Left hindlimb (tissue), 1 donor: ENCODE data around the gene FAM240A.
"Not testable (repeated sequence)": the region's sequence is repeated elsewhere in the genome, so short reads cannot be mapped to it uniquely, and the experiment has no call there.

Source experiments
- DNase-seq: peaks from one replicate; pipeline ENCODE4 v3.0.0-alpha.2; 2018

Gene FAM240A

GRCh38 chr3:46587268-46587667 lies 25.1 kb upstream of the FAM240A start:
- DNase-seq, result not testable (repeated sequence)

DNA sequence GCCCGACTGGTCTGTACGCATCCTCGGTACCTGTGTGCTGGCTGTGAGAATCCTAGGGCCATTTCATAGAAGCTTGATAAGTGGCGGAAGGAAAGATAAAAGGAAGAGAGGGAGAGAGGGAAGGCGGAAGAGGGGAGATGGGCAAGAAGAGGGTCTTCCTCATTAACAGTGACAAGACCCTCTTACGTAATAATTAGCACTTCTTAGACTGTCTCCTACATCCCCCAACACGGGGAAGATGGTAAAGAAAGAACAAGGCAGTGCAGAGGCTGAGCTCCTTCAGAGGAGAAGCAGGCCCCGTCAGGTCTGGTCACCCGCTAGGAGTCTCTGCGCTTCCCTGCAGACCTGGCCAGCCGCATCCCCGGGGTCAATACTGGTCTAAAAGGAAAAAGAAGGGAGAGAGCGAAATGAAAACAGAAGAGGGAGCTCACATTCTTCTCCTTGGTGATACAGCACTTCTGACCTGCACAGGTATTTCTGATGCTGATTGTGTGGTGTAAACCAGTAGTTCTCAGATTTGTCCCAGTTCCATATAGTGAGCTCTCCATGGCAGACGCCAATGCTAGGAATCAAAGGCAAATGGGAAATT lies 19.0 kb upstream of the FAM240A start:
- DNase-seq, result no peak

DNA sequence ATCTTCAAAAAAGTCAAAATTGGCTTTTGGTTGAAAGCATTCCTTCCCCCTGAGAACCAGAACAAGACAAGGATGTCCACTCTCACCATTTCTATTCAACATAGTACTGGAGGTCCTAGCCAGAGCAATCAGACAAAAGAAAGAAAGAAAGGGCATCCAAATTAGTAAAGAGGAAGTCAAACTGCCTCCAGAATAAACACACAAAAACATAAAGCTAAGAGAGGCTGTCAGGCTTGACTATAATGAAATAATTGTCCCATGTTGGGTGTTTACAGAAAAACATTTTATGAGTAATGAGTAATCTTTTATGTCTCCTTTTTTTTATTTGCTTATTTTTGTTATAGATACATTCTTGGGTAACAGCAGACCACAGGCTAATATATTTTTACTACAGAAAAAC lies 18.3 kb upstream of the FAM240A start:
- no peak for DNase-seq

GRCh38 chr3:46594723-46595122 lies 17.6 kb upstream of the FAM240A start:
- DNase-seq, result no peak

DNA sequence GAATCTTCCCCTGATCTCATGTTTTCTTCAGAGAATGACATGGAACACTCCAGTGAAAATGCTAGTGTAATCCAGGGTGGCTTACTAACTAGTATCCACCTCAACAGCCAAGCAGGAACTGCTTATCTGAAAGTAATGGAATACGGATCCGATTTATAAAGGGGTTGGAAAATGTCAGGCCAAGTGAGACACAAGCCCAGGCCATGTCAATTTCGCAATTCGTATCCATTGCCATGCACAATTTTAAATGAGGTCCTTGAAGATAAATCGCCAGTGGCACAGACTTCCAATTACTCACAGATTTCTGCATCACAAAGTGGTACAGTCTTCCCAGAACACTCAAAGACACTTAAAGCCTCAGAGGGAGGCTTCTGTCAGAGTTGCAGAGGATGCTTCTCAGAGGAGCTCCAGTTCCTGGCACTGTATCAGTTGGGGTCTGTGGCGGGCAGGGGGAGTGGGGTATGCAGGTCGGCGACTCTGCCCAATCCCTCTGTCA lies 16.5 kb upstream of the FAM240A start:
- DNase-seq, result no peak

DNA sequence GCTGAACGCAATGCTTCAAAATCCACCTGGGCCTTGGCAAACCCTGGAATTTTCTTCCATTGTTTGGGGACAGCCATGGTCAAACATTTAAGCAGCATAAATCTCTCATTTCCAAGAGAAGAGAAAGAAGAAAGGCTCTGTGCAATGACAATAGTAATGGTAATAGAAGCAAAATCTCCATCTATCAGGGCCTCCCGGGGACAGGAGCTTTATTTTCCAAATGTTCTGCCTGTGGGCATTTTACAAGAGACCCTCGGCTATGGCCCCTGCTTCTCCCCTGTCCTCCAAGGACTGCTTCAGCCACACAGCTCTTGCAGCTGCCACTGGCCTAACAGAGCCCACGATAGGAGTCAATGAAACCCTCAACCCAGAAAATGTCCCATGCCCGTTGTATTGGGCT lies 12.7 kb upstream of the FAM240A start:
- no peak for DNase-seq

DNA sequence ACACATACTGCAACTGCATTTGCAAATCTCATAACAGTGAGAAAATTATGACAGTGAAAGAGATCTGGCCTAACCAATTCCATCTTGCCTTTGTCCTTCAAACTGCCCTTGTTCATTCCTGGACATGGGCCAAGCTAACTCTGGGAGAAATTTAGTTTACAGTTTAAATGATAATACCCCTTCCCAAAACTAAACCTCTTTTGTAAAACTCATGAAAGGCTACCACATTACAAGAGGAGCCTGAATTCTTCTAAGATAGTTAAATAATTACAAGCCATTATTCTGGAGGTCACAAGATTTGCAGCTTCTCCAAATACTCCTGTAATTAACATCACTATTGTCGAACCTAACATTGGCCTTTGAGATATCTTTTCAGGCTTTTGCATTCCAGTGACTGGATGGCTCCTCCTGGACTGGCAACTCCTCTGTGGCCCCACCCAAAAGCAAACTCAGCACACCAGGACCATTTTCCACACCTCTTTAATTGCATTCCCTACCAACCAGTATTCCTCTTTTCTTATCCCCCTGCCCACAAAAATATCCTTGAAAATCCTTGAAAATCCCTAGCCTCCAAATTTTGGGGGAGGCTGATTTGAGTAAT lies 8.8 kb upstream of the FAM240A start:
- DNase-seq, result no peak

GRCh38 chr3:46604127-46604526 lies 8.2 kb upstream of the FAM240A start:
- DNase-seq, result no peak

- DNase-seq, result no peak
These were observed 4.7 kb upstream of the FAM240A start for GRCh38 chr3:46607603-46608028.

GRCh38 chr3:46609212-46609721 lies 3.1 kb upstream of the FAM240A start:
- DNase-seq, result no peak

DNA sequence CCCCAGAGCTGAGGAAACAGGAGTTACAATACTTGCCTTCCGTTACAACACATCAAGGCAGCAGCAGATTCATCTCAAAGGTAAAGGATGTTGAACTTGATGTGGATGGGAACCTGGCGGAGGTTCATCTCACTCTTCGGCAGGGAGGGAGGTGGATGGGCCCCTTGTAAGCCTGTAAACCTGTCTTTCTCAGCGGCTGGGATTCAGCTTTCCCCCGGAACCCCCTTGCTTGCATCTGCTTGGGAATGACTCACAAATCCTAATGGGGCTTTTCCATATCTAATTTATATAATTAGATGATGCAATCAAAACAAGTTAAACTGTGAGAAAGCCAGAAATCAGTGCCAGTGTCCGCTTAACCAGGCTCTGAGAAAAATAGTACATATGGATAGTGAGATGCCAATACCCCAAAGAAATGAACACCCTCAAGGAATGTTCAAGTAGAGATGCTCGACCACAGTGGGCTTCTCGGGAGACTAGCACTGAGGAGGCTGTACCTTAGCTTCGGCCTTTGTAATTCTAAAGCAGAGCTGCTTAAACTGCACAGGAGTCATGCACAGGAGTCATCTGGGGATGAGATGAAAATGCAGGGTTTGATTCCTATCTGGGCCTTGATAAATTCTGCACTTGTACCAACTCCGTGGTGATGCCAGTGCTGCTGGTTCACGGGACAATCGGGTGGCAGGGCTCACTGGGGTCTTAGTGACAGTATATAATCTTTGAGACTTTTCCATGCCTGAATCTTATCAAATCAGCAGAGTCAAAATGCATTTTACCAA lies 2.2 kb upstream of the FAM240A start:
- DNase-seq, result no peak

- DNase-seq, result no peak
These were observed 1.1 kb downstream of the FAM240A start for GRCh38 chr3:46613313-46614005.

DNA sequence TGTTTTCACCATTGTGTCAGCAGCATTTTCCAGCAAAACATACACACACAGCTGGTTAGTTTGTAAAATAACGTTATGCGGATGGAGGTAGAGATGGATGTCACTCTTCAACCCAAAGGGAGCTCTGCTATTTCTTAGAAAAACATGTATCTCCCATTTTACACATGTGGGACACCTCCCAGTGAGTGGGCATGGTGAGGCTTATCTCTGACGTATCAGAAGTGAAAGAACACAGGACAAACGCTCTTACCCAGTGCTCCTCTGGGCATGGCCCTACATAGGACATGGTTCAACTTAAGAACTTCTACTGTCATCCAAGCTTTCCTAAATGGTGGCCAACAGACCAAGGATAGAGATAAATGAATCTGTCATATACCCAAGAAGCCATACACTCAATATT lies 2.1 kb downstream of the FAM240A start:
- DNase-seq, result no peak

DNA sequence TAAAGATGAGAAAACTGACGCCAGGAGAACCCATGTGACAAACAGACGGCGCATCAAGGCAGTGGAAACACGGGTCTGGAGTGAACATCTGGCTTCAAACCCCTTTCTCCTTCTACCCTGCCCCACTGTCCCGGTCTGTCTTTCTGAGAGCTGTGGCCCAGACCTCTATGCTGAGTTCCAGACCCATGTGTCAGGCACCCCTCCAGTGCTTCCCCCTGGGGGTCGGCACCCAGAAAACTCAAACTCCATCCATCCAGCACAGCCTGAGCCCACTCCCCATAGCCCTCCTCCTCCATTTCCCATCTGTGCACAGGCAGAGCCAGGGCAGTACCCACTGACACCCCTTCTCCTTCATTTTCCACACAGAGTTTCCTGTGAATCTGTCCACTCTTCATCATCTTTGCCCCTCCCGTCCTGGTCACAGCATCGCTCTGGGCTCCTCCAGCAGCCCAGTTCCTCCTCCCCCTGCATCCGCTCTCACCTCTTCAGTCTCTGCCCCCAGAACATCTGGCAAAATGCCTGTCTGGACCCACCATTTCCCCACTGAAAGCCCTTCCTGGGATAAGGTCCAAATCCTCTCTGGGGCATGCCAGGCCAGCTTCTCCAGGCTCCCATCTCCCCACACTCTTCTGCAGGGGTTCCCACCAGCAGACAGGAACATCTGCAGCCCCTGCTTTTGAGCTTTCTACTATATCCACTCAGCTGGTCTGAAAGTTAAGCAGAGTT lies 2.9 kb downstream of the FAM240A start:
- DNase-seq, result no peak

- DNase-seq, result no peak
These were observed 3.7 kb downstream of the FAM240A start for GRCh38 chr3:46615976-46616375.

GRCh38 chr3:46617941-46618340 lies 5.6 kb downstream of the FAM240A start:
- DNase-seq, result no peak

DNA sequence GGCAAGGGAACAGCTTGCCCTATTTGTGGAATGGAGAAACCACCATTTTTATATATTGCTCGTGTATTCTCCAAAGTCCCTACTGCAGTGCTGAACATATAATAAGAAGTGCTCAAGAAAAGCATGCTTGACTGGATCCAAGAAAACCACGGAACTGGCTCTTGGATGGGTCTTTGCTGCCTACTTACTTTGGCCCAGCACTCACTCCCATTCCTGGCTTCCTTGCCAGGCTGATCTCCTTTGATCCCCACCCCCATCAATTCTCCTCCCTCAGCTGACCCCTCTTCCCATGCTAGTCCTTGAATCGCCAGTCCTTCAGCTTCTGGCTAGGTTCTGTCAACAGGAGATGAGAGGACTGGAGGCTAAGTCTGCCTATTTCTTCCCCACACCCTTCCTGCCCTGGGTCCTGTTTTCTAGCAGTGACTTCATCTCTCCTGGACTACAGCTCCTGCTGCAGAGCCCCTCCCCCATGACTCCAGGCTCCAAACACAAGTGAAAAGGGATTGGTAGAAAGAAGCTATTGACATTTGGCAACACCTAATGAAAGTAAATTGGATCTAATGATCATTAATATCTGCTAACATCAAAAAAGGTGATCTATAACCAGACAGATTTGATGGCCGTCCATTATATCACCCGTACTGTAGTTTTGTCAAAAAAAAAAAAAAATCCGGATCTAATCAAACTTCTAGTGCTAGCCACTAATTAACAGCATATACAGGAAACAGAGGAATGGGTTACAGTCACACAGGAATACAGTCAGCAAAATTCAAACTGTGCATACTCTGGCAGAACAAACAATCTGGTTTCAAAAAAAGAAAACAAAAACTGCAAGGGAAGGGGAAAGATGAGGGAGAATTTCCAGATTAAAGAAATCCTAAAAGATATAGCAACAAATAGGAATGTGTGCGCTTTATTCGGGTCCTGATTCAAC lies 7.8 kb downstream of the FAM240A start:
- no peak for DNase-seq

DNA sequence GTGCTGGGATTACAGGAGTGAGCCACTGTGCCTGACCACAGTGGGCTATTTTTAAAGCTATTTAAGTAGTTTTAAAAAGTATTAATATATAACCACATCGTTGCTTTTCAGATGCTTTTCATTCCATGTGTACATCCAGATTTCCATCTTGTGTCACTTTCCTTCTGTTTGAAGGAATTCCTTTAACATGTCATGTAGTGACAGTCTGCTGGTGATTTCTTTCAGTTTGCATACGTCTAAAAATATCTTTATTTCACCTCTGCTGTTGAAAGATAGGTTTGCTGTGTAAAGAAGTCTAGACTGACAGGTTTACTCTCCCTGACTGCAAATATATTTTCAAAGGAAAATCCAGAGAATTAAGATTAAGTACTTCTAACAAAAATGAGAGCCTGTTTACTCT lies 12.2 kb downstream of the FAM240A start:
- no peak for DNase-seq

DNA sequence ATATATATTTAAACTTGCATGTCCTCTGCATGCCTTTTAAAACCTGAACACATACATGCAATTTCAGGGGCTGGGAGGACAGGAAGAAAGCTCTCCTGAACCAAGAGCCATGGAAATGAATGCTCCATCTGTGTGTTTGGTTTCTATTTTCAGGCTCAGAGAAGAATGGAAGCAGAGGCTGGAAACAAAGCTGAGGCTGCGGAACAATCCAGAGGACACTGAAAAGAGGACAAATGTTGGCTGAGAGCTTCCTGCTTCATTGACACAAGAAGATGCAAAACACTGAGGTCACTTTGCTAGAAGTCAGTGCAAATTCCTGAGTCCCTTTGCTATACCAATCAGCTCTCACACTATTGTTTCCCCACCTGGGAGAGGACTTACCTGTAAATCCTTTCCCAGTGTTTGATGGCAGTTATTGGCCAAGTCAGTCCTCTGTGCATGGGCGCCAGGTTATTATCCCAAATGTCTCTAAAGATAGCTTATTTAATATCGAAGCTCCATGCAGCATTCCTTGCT lies 12.7 kb downstream of the FAM240A start:
- no peak for DNase-seq

DNA sequence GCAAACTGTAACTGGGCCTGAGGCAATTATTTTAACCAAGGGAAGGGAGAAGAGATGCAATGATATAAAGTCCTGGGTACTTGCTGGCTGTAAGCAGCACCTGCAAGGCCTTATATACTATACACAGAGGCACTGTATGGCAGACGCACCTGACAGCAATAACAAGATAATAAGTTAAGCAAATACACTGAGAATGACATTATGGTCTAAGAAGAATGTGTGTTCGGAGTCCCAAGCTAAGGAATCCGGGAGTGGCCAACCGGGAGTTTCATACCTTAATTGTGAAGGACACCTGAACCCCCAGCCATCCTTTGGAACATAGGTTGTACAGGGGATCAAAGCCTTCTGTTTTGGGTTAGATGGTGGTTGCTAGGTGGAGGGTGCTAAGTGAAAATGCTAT lies 13.7 kb downstream of the FAM240A start:
- DNase-seq, result no peak

DNA sequence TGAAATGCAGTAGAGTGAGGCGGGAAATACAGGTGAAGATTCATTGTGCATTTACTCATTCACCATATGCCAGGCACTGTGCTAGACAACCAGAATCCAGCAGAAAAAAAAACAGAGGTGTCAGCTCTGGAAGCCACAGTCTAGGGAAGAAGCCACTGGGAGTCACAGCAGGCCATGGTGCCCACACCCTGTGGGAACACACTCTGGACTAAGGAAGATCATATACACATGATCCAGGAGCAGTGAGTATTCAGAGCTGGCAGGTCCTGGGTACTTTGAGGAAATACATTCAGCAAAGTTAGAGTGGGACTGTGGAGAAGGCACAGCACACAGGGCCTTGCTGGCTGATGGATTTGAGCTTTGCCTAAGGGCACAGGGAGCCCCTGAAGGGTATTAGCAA lies 14.8 kb downstream of the FAM240A start:
- no peak for DNase-seq
